ENCODE measurements around the gene PLAGL1. TPM values are rescaled to one million over a fixed set of nuclear protein-coding genes. Genes with fewer than 3 reads are reported as not detected.

The PLAGL1 gene
- total RNA-seq, 4 donors from 2014 or later = 11.8 to 17.9 (median 16.0) TPM

GRCh38 chr6:143999406-143999805 is 8.7 kb downstream of the PLAGL1 start:
- H3K4me3 ChIP-seq = no peak overlapping the region
- H3K36me3 ChIP-seq = no peaks in the 10 kb centered on the region
- WGBS = 77% methylated on average over 3 of the region's 3 CpGs
- H3K27ac ChIP-seq (replicated peaks in 1 of 4) = no peak overlapping the region
- DNase-seq (ENCODE audit: extremely low spot score) = no peak
- H3K9me3 ChIP-seq = peaks cover 0 to 10% (median 3%) of the 10 kb centered on the region in 4 donors
- H3K27me3 ChIP-seq = no peaks in the 10 kb centered on the region
- no peaks in the 10 kb centered on the region for H3K4me1 ChIP-seq
- intact Hi-C loops (cut with DNase I) = no loop called here
- TF ChIP-seq CTCF (IDR thresholded peaks at IDR 0.05) = no peak
- TF ChIP-seq EP300 (IDR thresholded peaks at IDR 0.05) = no peak
- no peak for TF ChIP-seq POLR2AphosphoS5 (IDR thresholded peaks at IDR 0.05)
- no peak for TF ChIP-seq POLR2A (IDR thresholded peaks at IDR 0.05; ENCODE audit: low read depth)

- TF ChIP-seq POLR2AphosphoS5 (IDR thresholded peaks at IDR 0.05) (no peak), EP300 (IDR thresholded peaks at IDR 0.05) (no peak), POLR2A (IDR thresholded peaks at IDR 0.05; ENCODE audit: low read depth) (no peak), CTCF (IDR thresholded peaks at IDR 0.05) (no peak)
- 96% methylated on average over 2 of the region's 2 CpGs for WGBS
- no peak overlapping the region for H3K4me3 ChIP-seq
- H3K36me3 ChIP-seq = no peaks in the 10 kb centered on the region
- intact Hi-C loops (cut with DNase I) = no loop called here
- no peak for DNase-seq (ENCODE audit: extremely low spot score)
- H3K4me1 ChIP-seq = no peaks in the 10 kb centered on the region
- peaks cover 0 to 10% (median 3%) of the 10 kb centered on the region in 4 donors for H3K9me3 ChIP-seq
- H3K27ac ChIP-seq (replicated peaks in 1 of 4) = no peak overlapping the region
- no peaks in the 10 kb centered on the region for H3K27me3 ChIP-seq
Observed at GRCh38 chr6:143998686-143999085, 9.4 kb downstream of the PLAGL1 start.

- Histone ChIP-seq H3K36me3 (no peaks in the 10 kb centered on the region), H3K4me3 (no peak overlapping the region), H3K9me3 (no peaks in the 10 kb centered on the region), H3K27ac (replicated peaks in 1 of 4) (no peak overlapping the region), H3K4me1 (no peaks in the 10 kb centered on the region), H3K27me3 (no peaks in the 10 kb centered on the region)
- intact Hi-C loops (cut with DNase I) = no loop called here
- WGBS = 93% methylated on average over 7 of the region's 7 CpGs
- DNase-seq (ENCODE audit: extremely low spot score) = no peak
- TF ChIP-seq POLR2A (IDR thresholded peaks at IDR 0.05; ENCODE audit: low read depth) = no peak
- no peak for TF ChIP-seq EP300 (IDR thresholded peaks at IDR 0.05)
- no peak for TF ChIP-seq POLR2AphosphoS5 (IDR thresholded peaks at IDR 0.05)
Observed at GRCh38 chr6:143993965-143994646, 14.0 kb downstream of the PLAGL1 start.

GRCh38 chr6:143992285-143992684 is 15.8 kb downstream of the PLAGL1 start:
- Histone ChIP-seq H3K27me3 (no peaks in the 10 kb centered on the region), H3K4me1 (no peaks in the 10 kb centered on the region), H3K27ac (replicated peaks in 1 of 4) (no peak overlapping the region), H3K9me3 (no peaks in the 10 kb centered on the region), H3K36me3 (no peaks in the 10 kb centered on the region), H3K4me3 (no peak overlapping the region)
- intact Hi-C loops (cut with DNase I) = no loop called here
- 90% methylated on average over 1 of the region's 1 CpG for whole genome bisulfite sequencing
- DNase-seq (ENCODE audit: extremely low spot score) = no peak
- TF ChIP-seq POLR2AphosphoS5 (IDR thresholded peaks at IDR 0.05) (no peak), POLR2A (IDR thresholded peaks at IDR 0.05; ENCODE audit: low read depth) (no peak), EP300 (IDR thresholded peaks at IDR 0.05) (no peak), CTCF (IDR thresholded peaks at IDR 0.05) (no peak)

- no peaks in the 10 kb centered on the region for H3K27me3 ChIP-seq
- H3K27ac ChIP-seq (replicated peaks in 1 of 4) = no peak overlapping the region
- H3K36me3 ChIP-seq = no peaks in the 10 kb centered on the region
- no peak overlapping the region for H3K4me3 ChIP-seq
- H3K4me1 ChIP-seq = no peaks in the 10 kb centered on the region
- H3K9me3 ChIP-seq = no peaks in the 10 kb centered on the region
- TF ChIP-seq EP300 (IDR thresholded peaks at IDR 0.05) (no peak), POLR2A (IDR thresholded peaks at IDR 0.05; ENCODE audit: low read depth) (no peak), POLR2AphosphoS5 (IDR thresholded peaks at IDR 0.05) (no peak), CTCF (IDR thresholded peaks at IDR 0.05) (no peak)
- no peak for DNase-seq (ENCODE audit: extremely low spot score)
- intact Hi-C loops (cut with DNase I) = no loop called here
- WGBS = 83% methylated on average over 5 of the region's 5 CpGs
Observed at GRCh38 chr6:143986463-143987065, 21.5 kb downstream of the PLAGL1 start.

Data from esophagus muscularis mucosa (tissue), 4 donors.